Stimulated activated CD4-positive, alpha-beta T cell treated with anti-CD3 and anti-CD28 coated beads, Interleukin-2, amount 100 ng/mL, for 48 hours (primary cell): Measurements from ENCODE around the gene HSDL1.

ENCODE experiments used
- DNase-seq, 2 donors: peaks; one replicate each; pipeline ENCODE4 v3.0.0-alpha.2; 2020

HSDL1 gene

GRCh38 chr16:84175350-84176081, 30.5 kb upstream of the HSDL1 start:
- DNase-seq: peak; percentile 47 to 50

GRCh38 chr16:84174396-84174795, 29.4 kb upstream of the HSDL1 start:
- no peak for DNase-seq

GRCh38 chr16:84169765-84170310, 24.9 kb upstream of the HSDL1 start:
- no peak for DNase-seq

GRCh38 chr16:84166796-84167695, 22.1 kb upstream of the HSDL1 start:
- peak in 1 of 2 donors; percentile 39 for DNase-seq

- no peak for DNase-seq
These were observed 20.8 kb upstream of the HSDL1 start for GRCh38 chr16:84165746-84166145.

GRCh38 chr16:84161801-84162200, 16.8 kb upstream of the HSDL1 start:
- no peak for DNase-seq

GRCh38 chr16:84161037-84161436, 16.1 kb upstream of the HSDL1 start:
- DNase-seq: no peak

GRCh38 chr16:84159800-84160199, 14.8 kb upstream of the HSDL1 start:
- DNase-seq: no peak

- DNase-seq: no peak
These were observed 14.0 kb upstream of the HSDL1 start for GRCh38 chr16:84159007-84159406.

GRCh38 chr16:84156342-84156784, 11.4 kb upstream of the HSDL1 start:
- no peak for DNase-seq

GRCh38 chr16:84155771-84156170, 10.8 kb upstream of the HSDL1 start:
- no peak for DNase-seq

- no peak for DNase-seq
These were observed 10.2 kb upstream of the HSDL1 start for GRCh38 chr16:84155226-84155625.

GRCh38 chr16:84153660-84154214, 8.8 kb upstream of the HSDL1 start:
- DNase-seq: no peak

- no peak for DNase-seq
These were observed 5.9 kb upstream of the HSDL1 start for GRCh38 chr16:84150926-84151325.

GRCh38 chr16:84144209-84144858, 643 bp downstream of the HSDL1 start:
- DNase-seq: peak; percentile 19 to 32

GRCh38 chr16:84143784-84144199, 1.2 kb downstream of the HSDL1 start:
- no peak for DNase-seq

GRCh38 chr16:84143081-84143480, 1.9 kb downstream of the HSDL1 start:
- no peak for DNase-seq

GRCh38 chr16:84141143-84141670, 3.8 kb downstream of the HSDL1 start:
- no peak for DNase-seq

- DNase-seq: no peak
These were observed 5.2 kb downstream of the HSDL1 start for GRCh38 chr16:84139628-84140258.

GRCh38 chr16:84138824-84139627, 6.0 kb downstream of the HSDL1 start:
- no peak for DNase-seq

GRCh38 chr16:84138500-84138823, 6.5 kb downstream of the HSDL1 start:
- DNase-seq: no peak
